Chondrocyte (in vitro differentiated cells): Measurements from ENCODE around the gene PPP1R3G. TPM values are rescaled to one million over a fixed set of nuclear protein-coding genes. Genes with fewer than 3 reads are reported as not detected.

Experiments
- DNase-seq: peaks from one replicate; pipeline ENCODE4 v3.0.0; 2021; ENCODE audit warnings: mixed read lengths, low spot score
- H3K27ac Mint-ChIP-seq: one replicate; pipeline ENCODE4 v1.8.0; 2021; ENCODE audit warnings: mild to moderate bottlenecking, moderate library complexity, mixed read lengths; ENCODE audit not compliant: unreplicated experiment
- H3K27me3 Mint-ChIP-seq: 2 replicates; pipeline ENCODE4 v1.8.0; 2021; ENCODE audit warnings: low read depth, mixed read lengths
- H3K36me3 Mint-ChIP-seq: 2 replicates; pipeline ENCODE4 v1.8.0; 2021; ENCODE audit warnings: low read depth, mixed read lengths
- H3K4me1 Mint-ChIP-seq: 2 replicates; pipeline ENCODE4 v1.8.0; 2021; ENCODE audit warnings: low read depth, mild to moderate bottlenecking, mixed read lengths
- H3K4me3 Mint-ChIP-seq: one replicate; pipeline ENCODE4 v1.8.0; 2021; ENCODE audit warnings: mild to moderate bottlenecking, moderate library complexity, mixed read lengths; ENCODE audit not compliant: unreplicated experiment
- H3K9me3 Mint-ChIP-seq: 2 replicates; pipeline ENCODE4 v1.8.0; 2021; ENCODE audit warnings: low read depth, mixed read lengths
- total RNA-seq: library from RNA; stranded (reverse); gene quantifications from 3 replicates; pipeline ENCODE4 v1.2.1, GENCODE V29; 2021
- TF ChIP-seq, protein P1 (sequence below): fragments of 200-600 bp; sonication (generic); IDR thresholded peaks from 2 replicates; pipeline ENCODE4 v1.5.0; 2021; ENCODE audit warnings: antibody characterized with exemption, mild to moderate bottlenecking, moderate library complexity

PPP1R3G gene
- total RNA-seq, 1 donor from 2014 or later = 2.6 TPM

- no peak for DNase-seq
- TF ChIP-seq, protein P1, sequence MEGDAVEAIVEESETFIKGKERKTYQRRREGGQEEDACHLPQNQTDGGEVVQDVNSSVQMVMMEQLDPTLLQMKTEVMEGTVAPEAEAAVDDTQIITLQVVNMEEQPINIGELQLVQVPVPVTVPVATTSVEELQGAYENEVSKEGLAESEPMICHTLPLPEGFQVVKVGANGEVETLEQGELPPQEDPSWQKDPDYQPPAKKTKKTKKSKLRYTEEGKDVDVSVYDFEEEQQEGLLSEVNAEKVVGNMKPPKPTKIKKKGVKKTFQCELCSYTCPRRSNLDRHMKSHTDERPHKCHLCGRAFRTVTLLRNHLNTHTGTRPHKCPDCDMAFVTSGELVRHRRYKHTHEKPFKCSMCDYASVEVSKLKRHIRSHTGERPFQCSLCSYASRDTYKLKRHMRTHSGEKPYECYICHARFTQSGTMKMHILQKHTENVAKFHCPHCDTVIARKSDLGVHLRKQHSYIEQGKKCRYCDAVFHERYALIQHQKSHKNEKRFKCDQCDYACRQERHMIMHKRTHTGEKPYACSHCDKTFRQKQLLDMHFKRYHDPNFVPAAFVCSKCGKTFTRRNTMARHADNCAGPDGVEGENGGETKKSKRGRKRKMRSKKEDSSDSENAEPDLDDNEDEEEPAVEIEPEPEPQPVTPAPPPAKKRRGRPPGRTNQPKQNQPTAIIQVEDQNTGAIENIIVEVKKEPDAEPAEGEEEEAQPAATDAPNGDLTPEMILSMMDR = no peak
- Mint-ChIP-seq H3K4me3 (no peak overlapping the region), H3K27ac (no peak overlapping the region), H3K9me3 (peaks cover 12% of the 10 kb centered on the region), H3K4me1 (no peaks in the 10 kb centered on the region), H3K36me3 (peaks cover 11% of the 10 kb centered on the region), H3K27me3 (no peaks in the 10 kb centered on the region)
Observed at GRCh38 chr6:5045416-5045815, 39.7 kb upstream of the PPP1R3G start.

DNA sequence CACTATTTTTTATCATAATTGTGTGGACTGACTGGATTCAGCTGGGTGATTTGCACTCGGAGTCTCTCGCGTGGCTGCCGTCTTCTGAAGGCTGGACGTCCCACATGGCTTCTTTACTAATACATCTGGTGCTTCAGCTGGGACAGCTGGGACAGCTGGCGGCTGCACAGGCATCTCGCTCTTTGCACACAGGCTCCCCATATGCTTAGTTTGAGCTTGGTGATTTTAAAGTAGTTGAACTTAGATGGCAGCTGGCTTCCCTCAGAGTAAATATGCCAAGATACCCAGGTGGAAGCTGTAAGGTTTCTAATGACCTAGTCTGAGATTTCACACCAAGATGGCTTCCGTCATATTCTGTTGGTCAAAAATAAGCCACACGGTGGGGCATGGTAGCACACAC, 38.7 kb upstream of the PPP1R3G start:
- Mint-ChIP-seq H3K9me3 (peaks cover 21% of the 10 kb centered on the region), H3K4me3 (no peak overlapping the region), H3K4me1 (no peaks in the 10 kb centered on the region), H3K36me3 (peaks cover 18% of the 10 kb centered on the region), H3K27me3 (no peaks in the 10 kb centered on the region), H3K27ac (no peak overlapping the region)
- DNase-seq = no peak
- TF ChIP-seq, protein P1 = no peak

- H3K4me1 Mint-ChIP-seq = peaks cover 24% of the 10 kb centered on the region
- H3K4me3 Mint-ChIP-seq = no peak overlapping the region
- TF ChIP-seq, protein P1 = no peak
- H3K36me3 Mint-ChIP-seq = peaks cover 18% of the 10 kb centered on the region
- no peaks in the 10 kb centered on the region for H3K27me3 Mint-ChIP-seq
- H3K9me3 Mint-ChIP-seq = peaks cover 24% of the 10 kb centered on the region
- DNase-seq = no peak
- H3K27ac Mint-ChIP-seq = no peak overlapping the region
Observed at GRCh38 chr6:5050009-5050408, 35.1 kb upstream of the PPP1R3G start.

- Mint-ChIP-seq H3K36me3 (peaks cover 16% of the 10 kb centered on the region), H3K27me3 (no peaks in the 10 kb centered on the region), H3K4me3 (no peak overlapping the region), H3K27ac (no peak overlapping the region), H3K9me3 (peaks cover 27% of the 10 kb centered on the region), H3K4me1 (peaks cover 29% of the 10 kb centered on the region)
- TF ChIP-seq, protein P1 = no peak
- no peak for DNase-seq
Observed at GRCh38 chr6:5051394-5051793, 33.7 kb upstream of the PPP1R3G start.

GRCh38 chr6:5053038-5053437, 32.1 kb upstream of the PPP1R3G start:
- no peak for DNase-seq
- H3K27ac Mint-ChIP-seq = peak overlapping the region; percentile 85

More at GRCh38 chr6:5053038-5053437, 32.1 kb upstream of the PPP1R3G start:
- Mint-ChIP-seq H3K27me3 (no peaks in the 10 kb centered on the region), H3K36me3 (peaks cover 15% of the 10 kb centered on the region), H3K4me1 (peaks cover 29% of the 10 kb centered on the region), H3K9me3 (peaks cover 27% of the 10 kb centered on the region), H3K4me3 (peak overlapping the region; percentile 10)
- TF ChIP-seq, protein P1 = no peak
